ENCODE measurements around the gene WRAP73. TPM values are rescaled to one million over a fixed set of nuclear protein-coding genes. Genes with fewer than 3 reads are reported as not detected.

Gene WRAP73
- total RNA-seq, 3 donors from 2014 or later (not counting 1 experiment from before 2014, with no cell fraction given): 27.8 to 35.4 (median 30.1) TPM

- Histone ChIP-seq H3K4me1 (ENCODE audit: control insufficient read depth, insufficient read depth, low read length) (no peaks in the 10 kb centered on the region), H3K4me3 (ENCODE audit: low read length) (no peak overlapping the region), H3K9me3 (ENCODE audit: control insufficient read depth, insufficient read depth, low read length) (no peaks in the 10 kb centered on the region), H3K27ac (ENCODE audit: low read length) (no peak overlapping the region), H3K27me3 (ENCODE audit: control insufficient read depth, insufficient read depth, low read length) (no peaks in the 10 kb centered on the region), H3K36me3 (ENCODE audit: control insufficient read depth, insufficient read depth, low read length) (peaks cover 48% of the 10 kb centered on the region)
- TF ChIP-seq CTCF (IDR thresholded peaks at IDR 0.05): no peak
- intact Hi-C loops (cut with micrococcal nuclease): no loop called here
- Mint-ChIP-seq H3K27ac (no peak overlapping the region), H3K4me1 (no peaks in the 10 kb centered on the region), H3K4me3 (no peak overlapping the region), H3K9me3 (no peaks in the 10 kb centered on the region), H3K36me3 (peaks cover 9% of the 10 kb centered on the region), H3K27me3 (ENCODE audit: low read depth in 2 of 2) (no peaks in the 10 kb centered on the region)
- no peak for ATAC-seq
- 97% methylated on average over 22 of the region's 22 CpGs for WGBS (ENCODE audit: insufficient coverage)
- DNase-seq: no peak
Measured at GRCh38 chr1:3634059-3634800, 15.7 kb downstream of the WRAP73 start.

GRCh38 chr1:3633344-3634058 lies 16.4 kb downstream of the WRAP73 start:
- no peak for TF ChIP-seq CTCF (IDR thresholded peaks at IDR 0.05)

GRCh38 chr1:3632716-3633343 lies 17.1 kb downstream of the WRAP73 start:
- ATAC-seq (no peak), DNase-seq (no peak)
- TF ChIP-seq CTCF (IDR thresholded peaks at IDR 0.05): no peak
- Histone ChIP-seq H3K27ac (ENCODE audit: low read length) (no peak overlapping the region), H3K9me3 (ENCODE audit: control insufficient read depth, insufficient read depth, low read length) (no peaks in the 10 kb centered on the region), H3K36me3 (ENCODE audit: control insufficient read depth, insufficient read depth, low read length) (peaks cover 52% of the 10 kb centered on the region), H3K27me3 (ENCODE audit: control insufficient read depth, insufficient read depth, low read length) (no peaks in the 10 kb centered on the region), H3K4me1 (ENCODE audit: control insufficient read depth, insufficient read depth, low read length) (no peaks in the 10 kb centered on the region), H3K4me3 (ENCODE audit: low read length) (no peak overlapping the region)
- H3K27ac Mint-ChIP-seq: no peak overlapping the region
- H3K4me1 Mint-ChIP-seq: no peaks in the 10 kb centered on the region
- H3K4me3 Mint-ChIP-seq: no peak overlapping the region
- peaks cover 9% of the 10 kb centered on the region for H3K36me3 Mint-ChIP-seq
- H3K9me3 Mint-ChIP-seq: no peaks in the 10 kb centered on the region
- intact Hi-C loops (cut with micrococcal nuclease): no loop called here
- H3K27me3 Mint-ChIP-seq (ENCODE audit: low read depth in 2 of 2): no peaks in the 10 kb centered on the region
- WGBS (ENCODE audit: insufficient coverage): 97% methylated on average over 26 of the region's 26 CpGs

More at GRCh38 chr1:3633344-3634058, 16.4 kb downstream of the WRAP73 start:
- H3K4me3 Mint-ChIP-seq: no peak overlapping the region
- Histone ChIP-seq H3K27ac (ENCODE audit: low read length) (no peak overlapping the region), H3K4me1 (ENCODE audit: control insufficient read depth, insufficient read depth, low read length) (no peaks in the 10 kb centered on the region), H3K4me3 (ENCODE audit: low read length) (no peak overlapping the region), H3K9me3 (ENCODE audit: control insufficient read depth, insufficient read depth, low read length) (no peaks in the 10 kb centered on the region), H3K27me3 (ENCODE audit: control insufficient read depth, insufficient read depth, low read length) (no peaks in the 10 kb centered on the region), H3K36me3 (ENCODE audit: control insufficient read depth, insufficient read depth, low read length) (peaks cover 52% of the 10 kb centered on the region)
- intact Hi-C loops (cut with micrococcal nuclease): no loop called here
- WGBS (ENCODE audit: insufficient coverage): 97% methylated on average over 28 of the region's 28 CpGs
- H3K36me3 Mint-ChIP-seq: peaks cover 9% of the 10 kb centered on the region
- H3K4me1 Mint-ChIP-seq: no peaks in the 10 kb centered on the region
- no peak for DNase-seq
- no peaks in the 10 kb centered on the region for H3K9me3 Mint-ChIP-seq
- no peaks in the 10 kb centered on the region for H3K27me3 Mint-ChIP-seq (ENCODE audit: low read depth in 2 of 2)
- H3K27ac Mint-ChIP-seq: no peak overlapping the region
- no peak for ATAC-seq
